GM12873 (cell line): ENCODE data around the gene MAGEC3.

Experiments used
- CTCF ChIP-seq: IDR thresholded peaks from 2 replicates; pipeline ENCODE4 v1.5.1; 2012; ENCODE audit warnings: low read depth, mild to moderate bottlenecking, moderate library complexity, low read length, control low read depth; ENCODE audit not compliant: insufficient read depth; ENCODE audit errors: missing control alignments

The MAGEC3 gene, protein sequence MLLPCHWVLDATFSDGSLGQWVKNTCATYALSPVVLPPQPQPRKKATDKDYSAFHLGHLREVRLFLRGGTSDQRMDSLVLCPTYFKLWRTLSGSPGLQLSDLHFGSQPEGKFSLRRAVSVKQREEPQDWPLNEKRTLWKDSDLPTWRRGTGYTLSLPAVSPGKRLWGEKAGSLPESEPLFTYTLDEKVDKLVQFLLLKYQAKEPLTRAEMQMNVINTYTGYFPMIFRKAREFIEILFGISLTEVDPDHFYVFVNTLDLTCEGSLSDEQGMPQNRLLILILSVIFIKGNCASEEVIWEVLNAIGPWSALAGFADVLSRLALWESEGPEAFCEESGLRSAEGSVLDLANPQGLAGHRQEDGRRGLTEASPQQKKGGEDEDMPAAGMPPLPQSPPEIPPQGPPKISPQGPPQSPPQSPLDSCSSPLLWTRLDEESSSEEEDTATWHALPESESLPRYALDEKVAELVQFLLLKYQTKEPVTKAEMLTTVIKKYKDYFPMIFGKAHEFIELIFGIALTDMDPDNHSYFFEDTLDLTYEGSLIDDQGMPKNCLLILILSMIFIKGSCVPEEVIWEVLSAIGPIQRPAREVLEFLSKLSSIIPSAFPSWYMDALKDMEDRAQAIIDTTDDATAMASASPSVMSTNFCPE

DNA sequence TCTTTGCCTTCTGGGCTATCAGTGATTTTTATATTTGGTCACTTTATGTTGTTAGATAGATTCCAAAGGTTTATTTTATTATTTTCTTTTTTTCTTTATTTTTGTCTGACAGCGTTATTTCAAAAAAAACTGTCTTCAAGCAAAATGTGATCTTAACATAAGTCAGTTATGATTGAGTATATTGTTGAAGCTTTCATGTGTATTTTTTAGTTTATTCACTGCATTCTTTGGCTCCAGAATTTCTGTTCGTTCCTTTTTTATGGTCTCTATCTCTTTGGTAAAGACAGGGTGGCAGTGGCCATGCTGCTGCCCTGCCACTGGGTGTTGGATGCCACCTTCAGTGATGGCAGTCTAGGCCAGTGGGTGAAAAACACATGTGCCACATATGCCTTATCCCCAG is at the start of gene MAGEC3:
TSS of gene MAGEC3 (plus strand) at position 301 of the 400 bp plus-strand sequence. CDS start at position 301, 0 bp downstream.
- no peak for TF ChIP-seq CTCF

DNA sequence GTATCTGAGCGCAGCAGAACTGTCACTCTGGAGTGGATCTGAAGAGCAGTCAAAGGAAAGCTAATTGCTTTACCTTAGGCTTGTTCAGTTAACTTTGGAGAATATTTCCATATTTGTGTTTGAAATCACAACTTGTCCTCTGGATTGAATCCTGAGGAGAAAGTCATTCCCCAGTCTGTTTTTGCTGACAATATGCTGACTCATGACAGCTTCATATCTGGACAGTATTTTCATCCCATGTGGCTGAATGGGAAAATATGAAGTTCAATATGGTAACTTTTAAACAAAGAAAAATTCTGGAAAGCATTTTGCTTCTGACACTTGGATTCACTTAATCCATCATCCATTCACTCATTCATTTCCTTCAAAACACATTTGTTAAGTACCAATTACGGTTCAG is 46.3 kb upstream of the MAGEC3 start:
- no peak for TF ChIP-seq CTCF

GRCh38 chrX:141811438-141811837 is 26.7 kb upstream of the MAGEC3 start:
- no peak for TF ChIP-seq CTCF

GRCh38 chrX:141814213-141814857 is 23.8 kb upstream of the MAGEC3 start:
- no peak for TF ChIP-seq CTCF

DNA sequence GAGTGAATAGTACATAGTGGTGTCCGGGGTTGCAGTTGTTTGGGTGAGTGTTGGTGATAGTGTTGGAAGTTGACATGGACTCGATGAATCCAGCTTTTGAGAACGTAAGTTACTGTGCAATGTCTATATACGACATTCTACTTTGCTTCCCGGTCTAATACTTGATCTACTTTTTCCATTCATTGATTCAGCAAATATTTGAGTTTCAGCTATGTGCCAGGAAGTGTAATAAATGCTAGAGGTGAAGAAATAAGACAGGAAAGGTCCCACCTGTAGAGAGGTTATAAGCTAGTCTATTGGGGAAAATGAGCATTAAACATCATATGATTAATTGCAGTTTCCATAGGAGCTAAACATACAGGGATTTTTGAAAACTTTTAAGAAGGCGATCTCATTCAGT is 22.2 kb upstream of the MAGEC3 start:
- no peak for TF ChIP-seq CTCF

DNA sequence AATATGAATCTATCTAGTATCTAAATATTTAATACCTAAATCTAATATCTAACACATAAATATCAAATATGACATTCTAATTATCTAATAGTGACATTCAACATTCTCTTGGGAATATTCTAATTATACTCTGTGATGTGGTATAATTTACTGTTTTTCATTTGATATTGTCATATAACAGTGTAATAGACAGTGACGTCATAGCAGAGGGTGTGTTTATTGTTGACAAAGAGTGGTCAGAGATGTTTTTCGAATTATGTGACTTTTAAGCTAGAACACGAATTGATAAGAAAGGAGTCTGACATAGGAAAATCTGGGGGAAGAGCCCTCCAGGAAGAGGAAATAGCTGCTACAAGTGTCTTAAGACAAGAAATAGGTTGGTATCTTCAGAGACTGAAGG is 5.9 kb upstream of the MAGEC3 start:
- no peak for TF ChIP-seq CTCF

DNA sequence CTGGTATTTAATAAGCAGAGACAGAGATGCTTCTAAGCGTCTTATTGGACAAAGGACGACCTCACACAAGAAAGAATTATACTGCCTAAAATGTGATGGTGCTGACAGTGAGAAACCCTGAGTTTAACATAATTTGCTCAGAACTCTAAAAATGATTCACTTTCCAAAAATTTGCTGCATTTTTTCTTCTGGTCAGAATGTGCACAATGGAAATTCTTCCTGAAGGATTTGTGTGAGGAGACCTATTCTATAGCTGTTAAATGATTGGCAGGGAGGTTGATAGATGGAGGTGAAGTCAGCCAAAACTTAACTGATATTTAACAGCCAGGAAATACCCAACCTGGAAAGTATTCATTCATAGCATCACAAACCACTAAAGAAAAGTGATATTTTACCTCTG is 1.7 kb downstream of the MAGEC3 start:
- no peak for TF ChIP-seq CTCF
